ENCODE measurements around the gene OTX1. TPM values are rescaled to one million over a fixed set of nuclear protein-coding genes. Genes with fewer than 3 reads are reported as not detected.

Gene OTX1
- total and polyA plus RNA-seq, 2 donors (not counting 1 experiment from before 2014, with no cell fraction given): not detected

- Mint-ChIP-seq H3K4me1 (no peaks in the 10 kb centered on the region), H3K9me3 (ENCODE audit: insufficient read depth) (no peaks in the 10 kb centered on the region), H3K27ac (no peak overlapping the region), H3K27me3 (peaks cover 55% of the 10 kb centered on the region), H3K4me3 (no peak overlapping the region)
- TF ChIP-seq CTCF (IDR thresholded peaks at IDR 0.05): no peak
- no peak for TF ChIP-seq EZH2 (IDR thresholded peaks at IDR 0.05; ENCODE audit: borderline replicate concordance, insufficient read depth, low read depth, low read length, poor library complexity, severe bottlenecking)
- H3K79me2 ChIP-seq (ENCODE audit: control insufficient read depth, insufficient read depth, low read length): no peaks in the 10 kb centered on the region
- no peaks in the 10 kb centered on the region for H3K4me1 ChIP-seq (ENCODE audit: control insufficient read depth in 2 of 2, insufficient read depth in 2 of 2, low read length in 2 of 2)
- CTCF ChIA-PET: no interaction called here
- H3K9ac ChIP-seq (ENCODE audit: low read length): no peak overlapping the region
- WGBS (ENCODE audit: insufficient coverage): 65% methylated on average over 3 of the region's 3 CpGs
- DNase-seq (no peak), ATAC-seq (ENCODE audit: low read depth) (no peak)
- no peaks in the 10 kb centered on the region for H3K36me3 ChIP-seq (replicated peaks in 1 of 2; ENCODE audit: control extremely low read depth in 1 of 2, control insufficient read depth in 1 of 2, extremely low read depth in 1 of 2, insufficient read depth in 2 of 2, low read length in 1 of 2)
- intact Hi-C loops (cut with micrococcal nuclease): no loop called here
- peaks cover 0 to 7% (median 0%) of the 10 kb centered on the region in 3 donors for H3K9me3 ChIP-seq (ENCODE audit: control extremely low read depth in 1 of 3, control insufficient read depth in 2 of 3, insufficient read depth in 1 of 3, low read length in 2 of 3)
- H2AFZ ChIP-seq (ENCODE audit: insufficient read depth, low read depth, low read length, poor library complexity, severe bottlenecking): no peak overlapping the region
- H3K27me3 ChIP-seq (replicated peaks in 1 of 4; ENCODE audit: control extremely low read depth in 1 of 4, control insufficient read depth in 3 of 4, insufficient read depth in 4 of 4, low read length in 3 of 4): peaks cover 2 to 42% (median 19%) of the 10 kb centered on the region in 4 experiments
- POLR2A ChIA-PET: no interaction called here
- no peak overlapping the region for H3K4me3 ChIP-seq (ENCODE audit: control extremely low read depth in 1 of 5, extremely low read depth in 1 of 5, insufficient read depth in 1 of 5, low read depth in 2 of 5, low read length in 4 of 5)
- H4K20me1 ChIP-seq (ENCODE audit: control insufficient read depth, insufficient read depth, low read length, poor library complexity, severe bottlenecking): no peaks in the 10 kb centered on the region
- no peak overlapping the region for H3K4me2 ChIP-seq (replicated peaks; ENCODE audit: low read depth, low read length, poor library complexity, severe bottlenecking)
- no peak overlapping the region for H3K27ac ChIP-seq (ENCODE audit: low read length in 2 of 2)
These were observed 15.6 kb downstream of the OTX1 start for GRCh38 chr2:63066265-63066664.

DNA sequence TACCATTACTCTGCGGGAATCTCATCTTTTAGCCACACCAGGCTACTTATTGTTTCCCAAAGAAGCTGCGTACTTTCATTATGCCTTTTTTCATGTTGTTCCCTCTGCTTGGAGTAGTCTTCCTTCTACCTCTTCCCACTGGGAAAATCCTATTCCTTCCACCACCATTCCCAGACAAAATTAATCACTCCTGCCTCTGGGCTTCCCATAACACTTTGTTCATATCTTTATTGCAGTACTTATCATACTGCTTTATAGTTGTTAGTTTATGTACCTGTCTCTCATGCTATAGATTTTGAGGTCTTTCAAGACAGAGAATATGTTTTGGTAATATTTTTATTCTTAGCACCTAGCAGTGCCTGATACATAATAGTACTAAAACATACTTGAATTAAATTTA, 16.2 kb downstream of the OTX1 start:
- no peak overlapping the region for H3K27ac ChIP-seq (ENCODE audit: low read length in 2 of 2)

More for the DNA sequence above, 16.2 kb downstream of the OTX1 start:
- Mint-ChIP-seq H3K27ac (no peak overlapping the region), H3K27me3 (peaks cover 52% of the 10 kb centered on the region), H3K9me3 (ENCODE audit: insufficient read depth) (no peaks in the 10 kb centered on the region), H3K4me1 (no peaks in the 10 kb centered on the region), H3K4me3 (no peak overlapping the region)
- H3K36me3 ChIP-seq (replicated peaks in 1 of 2; ENCODE audit: control extremely low read depth in 1 of 2, control insufficient read depth in 1 of 2, extremely low read depth in 1 of 2, insufficient read depth in 2 of 2, low read length in 1 of 2): no peaks in the 10 kb centered on the region
- no peak overlapping the region for H2AFZ ChIP-seq (ENCODE audit: insufficient read depth, low read depth, low read length, poor library complexity, severe bottlenecking)
- no peaks in the 10 kb centered on the region for H3K4me1 ChIP-seq (ENCODE audit: control insufficient read depth in 2 of 2, insufficient read depth in 2 of 2, low read length in 2 of 2)
- CTCF ChIA-PET: no interaction called here
- H3K4me2 ChIP-seq (replicated peaks; ENCODE audit: low read depth, low read length, poor library complexity, severe bottlenecking): no peak overlapping the region
- no peaks in the 10 kb centered on the region for H3K79me2 ChIP-seq (ENCODE audit: control insufficient read depth, insufficient read depth, low read length)
- H3K9ac ChIP-seq (ENCODE audit: low read length): no peak overlapping the region
- H4K20me1 ChIP-seq (ENCODE audit: control insufficient read depth, insufficient read depth, low read length, poor library complexity, severe bottlenecking): no peaks in the 10 kb centered on the region
- DNase-seq: no peak
- H3K27me3 ChIP-seq (replicated peaks in 1 of 4; ENCODE audit: control extremely low read depth in 1 of 4, control insufficient read depth in 3 of 4, insufficient read depth in 4 of 4, low read length in 3 of 4): peaks cover 0 to 41% (median 19%) of the 10 kb centered on the region in 4 experiments
- TF ChIP-seq EZH2 (IDR thresholded peaks at IDR 0.05; ENCODE audit: borderline replicate concordance, insufficient read depth, low read depth, low read length, poor library complexity, severe bottlenecking): no peak
- TF ChIP-seq CTCF (IDR thresholded peaks at IDR 0.05): no peak
- ATAC-seq (ENCODE audit: low read depth): no peak
- H3K4me3 ChIP-seq (ENCODE audit: control extremely low read depth in 1 of 5, extremely low read depth in 1 of 5, insufficient read depth in 1 of 5, low read depth in 2 of 5, low read length in 4 of 5): no peak overlapping the region
- H3K9me3 ChIP-seq (ENCODE audit: control extremely low read depth in 1 of 3, control insufficient read depth in 2 of 3, insufficient read depth in 1 of 3, low read length in 2 of 3): peaks cover 0 to 5% (median 0%) of the 10 kb centered on the region in 3 donors
- intact Hi-C loops (cut with micrococcal nuclease): no loop called here
- 93% methylated on average over 2 of the region's 2 CpGs for WGBS (ENCODE audit: insufficient coverage)
- POLR2A ChIA-PET: no interaction called here

Data from B cell (primary cell).